ENCODE results near the gene OPCML. TPM values are rescaled to one million over a fixed set of nuclear protein-coding genes. Genes with fewer than 3 reads are reported as not detected.

The OPCML gene
- total RNA-seq, 1 experiment from 2014 or later: 0.94 TPM

DNA sequence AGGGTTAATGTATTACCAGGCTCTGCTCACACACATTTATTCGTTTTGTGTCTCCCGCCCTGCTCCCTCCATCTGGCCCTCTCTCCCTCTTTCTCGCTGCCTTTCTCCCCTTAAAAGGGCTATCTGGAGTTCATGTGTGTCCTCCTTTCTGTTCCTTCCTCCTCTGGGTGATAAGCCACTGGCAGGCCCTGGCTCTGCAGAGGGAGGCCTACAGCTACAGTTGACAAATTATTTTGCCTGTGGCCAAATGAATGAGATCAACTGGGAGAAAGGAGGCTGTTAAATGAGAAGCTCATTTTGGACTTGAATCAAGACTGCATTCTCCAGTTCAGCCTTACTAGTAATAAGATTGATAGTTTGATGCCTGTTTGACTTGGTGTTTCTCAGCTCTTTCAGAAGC, 17.5 kb upstream of the OPCML start:
- Histone ChIP-seq H2AK5ac (ENCODE audit: insufficient read length, low read length) (no peak overlapping the region), H3K56ac (ENCODE audit: insufficient read length, low read depth, low read length) (no peak overlapping the region), H2BK120ac (ENCODE audit: low read depth, low read length, poor library complexity, severe bottlenecking) (no peak overlapping the region), H3K18ac (ENCODE audit: insufficient read length, low read depth, low read length) (no peak overlapping the region), H3K4me2 (ENCODE audit: insufficient read depth, insufficient read length, low read length) (no peak overlapping the region), H3K79me2 (ENCODE audit: insufficient read depth, low read length) (no peaks in the 10 kb centered on the region), H3K23ac (ENCODE audit: insufficient read length, low read depth, low read length) (no peak overlapping the region), H3K23me2 (ENCODE audit: insufficient read length, low read depth, low read length, poor library complexity, severe bottlenecking) (no peaks in the 10 kb centered on the region), H3K4ac (ENCODE audit: low read depth, low read length) (no peak overlapping the region), H3K14ac (ENCODE audit: insufficient read depth, low read length) (no peak overlapping the region), H2BK15ac (ENCODE audit: low read depth, low read length) (no peak overlapping the region), H4K91ac (ENCODE audit: insufficient read length, low read depth, low read length) (no peak overlapping the region), H2BK20ac (ENCODE audit: low read depth, low read length, poor library complexity, severe bottlenecking) (no peak overlapping the region), H3K27ac (ENCODE audit: insufficient read length, low read depth, low read length) (no peak overlapping the region), H3K9ac (ENCODE audit: extremely low read depth, insufficient read length, low read length) (no peak overlapping the region), H2BK12ac (ENCODE audit: insufficient read length, low read depth, low read length) (no peak overlapping the region), H3K9me3 (ENCODE audit: control insufficient read depth, low read depth, low read length) (no peaks in the 10 kb centered on the region), H4K20me1 (ENCODE audit: control insufficient read depth, insufficient read depth, insufficient read length) (no peaks in the 10 kb centered on the region), H4K5ac (ENCODE audit: insufficient read length, low read depth, low read length) (no peak overlapping the region), H2AFZ (ENCODE audit: low read length) (no peak overlapping the region), H3K27me3 (ENCODE audit: insufficient read depth, low read length) (no peaks in the 10 kb centered on the region), H4K8ac (replicated peaks; ENCODE audit: insufficient read length, low read depth, low read length) (no peak overlapping the region), H3T11ph (ENCODE audit: low read length) (no peak overlapping the region), H3K79me1 (ENCODE audit: insufficient read depth, low read depth, low read length, poor library complexity, severe bottlenecking) (no peaks in the 10 kb centered on the region), H2BK5ac (ENCODE audit: insufficient read length, low read length) (no peak overlapping the region), H3K4me1 (ENCODE audit: insufficient read depth, low read length) (0 out of 2 replicates have a peak, but pooled peaks cover 3% of the 10 kb centered on the region)
- Mint-ChIP-seq H3K9me3 (no peaks in the 10 kb centered on the region; a peak in 2 of 5 replicates), H3K36me3 (ENCODE audit: insufficient read depth in 1 of 3, low read depth in 3 of 3) (no peaks in the 10 kb centered on the region), H3K4me3 (no peak overlapping the region), H3K27me3 (ENCODE audit: low read depth) (no peaks in the 10 kb centered on the region; the same call in none of the 2 replicates), H3K27ac (no peak overlapping the region), H3K4me1 (peaks cover 8 to 17% of the 10 kb centered on the region in 2 experiments)
- no CpG with 5 or more reads among the region's 3 CpGs for WGBS (ENCODE audit: extremely low coverage, insufficient read length, low lambda C conversion rate)
- TF ChIP-seq, protein P1, sequence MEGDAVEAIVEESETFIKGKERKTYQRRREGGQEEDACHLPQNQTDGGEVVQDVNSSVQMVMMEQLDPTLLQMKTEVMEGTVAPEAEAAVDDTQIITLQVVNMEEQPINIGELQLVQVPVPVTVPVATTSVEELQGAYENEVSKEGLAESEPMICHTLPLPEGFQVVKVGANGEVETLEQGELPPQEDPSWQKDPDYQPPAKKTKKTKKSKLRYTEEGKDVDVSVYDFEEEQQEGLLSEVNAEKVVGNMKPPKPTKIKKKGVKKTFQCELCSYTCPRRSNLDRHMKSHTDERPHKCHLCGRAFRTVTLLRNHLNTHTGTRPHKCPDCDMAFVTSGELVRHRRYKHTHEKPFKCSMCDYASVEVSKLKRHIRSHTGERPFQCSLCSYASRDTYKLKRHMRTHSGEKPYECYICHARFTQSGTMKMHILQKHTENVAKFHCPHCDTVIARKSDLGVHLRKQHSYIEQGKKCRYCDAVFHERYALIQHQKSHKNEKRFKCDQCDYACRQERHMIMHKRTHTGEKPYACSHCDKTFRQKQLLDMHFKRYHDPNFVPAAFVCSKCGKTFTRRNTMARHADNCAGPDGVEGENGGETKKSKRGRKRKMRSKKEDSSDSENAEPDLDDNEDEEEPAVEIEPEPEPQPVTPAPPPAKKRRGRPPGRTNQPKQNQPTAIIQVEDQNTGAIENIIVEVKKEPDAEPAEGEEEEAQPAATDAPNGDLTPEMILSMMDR (conservative IDR thresholded peaks at IDR 0.05): no peak
- no peak for DNase-seq

Measured in H9 (cell line).